ENCODE measurements around the gene E2F6. TPM values are rescaled to one million over a fixed set of nuclear protein-coding genes. Genes with fewer than 3 reads are reported as not detected.

Gene E2F6
- polyA plus RNA-seq, 1 experiment: 4.9 TPM

- no peak overlapping the region for H3K4me3 ChIP-seq (ENCODE audit: low read depth, low read length)
- no peak for DNase-seq (ENCODE audit: low read depth)
- ChIA-PET POLR2A (no interaction called here), CTCF (interaction anchor here (0.6 to 8.0 kb wide), 4 partner anchors 25 to 1297 kb away, joined by 3 to 109 read pairs (median 4); a partner anchor contains a TSS)
- no peaks in the 10 kb centered on the region for H3K27me3 ChIP-seq (ENCODE audit: control insufficient read depth, insufficient read depth, low read length)
- peaks cover 4% of the 10 kb centered on the region for H3K36me3 ChIP-seq (ENCODE audit: control insufficient read depth, insufficient read depth, low read length)
- no peak for TF ChIP-seq CTCF (IDR thresholded peaks at IDR 0.05; ENCODE audit: insufficient read depth, low read depth, low read length)
These were observed 21.2 kb downstream of the E2F6 start for GRCh38 chr2:11444737-11445136.

- Histone ChIP-seq H3K4me3 (ENCODE audit: low read depth, low read length) (no peak overlapping the region), H3K36me3 (ENCODE audit: control insufficient read depth, insufficient read depth, low read length) (peaks cover 1% of the 10 kb centered on the region; the same call in 1 of the 2 replicates), H3K27me3 (ENCODE audit: control insufficient read depth, insufficient read depth, low read length) (no peaks in the 10 kb centered on the region)
- POLR2A ChIA-PET: no interaction called here
- no peak for TF ChIP-seq CTCF (IDR thresholded peaks at IDR 0.05; ENCODE audit: insufficient read depth, low read depth, low read length)
- CTCF ChIA-PET: interaction anchor here (1.0 to 1.3 kb wide), 4 partner anchors 10 to 306 kb away, joined by 4 to 7 read pairs (median 4); a partner anchor contains a TSS
- DNase-seq (ENCODE audit: low read depth): no peak
These were observed 27.3 kb downstream of the E2F6 start for GRCh38 chr2:11438555-11439080.

- peaks cover 1% of the 10 kb centered on the region; the same call in 1 of the 2 replicates for H3K36me3 ChIP-seq (ENCODE audit: control insufficient read depth, insufficient read depth, low read length)
- no peak overlapping the region for H3K4me3 ChIP-seq (ENCODE audit: low read depth, low read length)
- POLR2A ChIA-PET: no interaction called here
- CTCF ChIA-PET: no interaction called here
- DNase-seq (ENCODE audit: low read depth): no peak
- H3K27me3 ChIP-seq (ENCODE audit: control insufficient read depth, insufficient read depth, low read length): no peaks in the 10 kb centered on the region
- TF ChIP-seq CTCF (IDR thresholded peaks at IDR 0.05; ENCODE audit: insufficient read depth, low read depth, low read length): no peak
These were observed 28.4 kb downstream of the E2F6 start for GRCh38 chr2:11437602-11438001.

GRCh38 chr2:11435036-11435435, 30.9 kb downstream of the E2F6 start:
- ChIA-PET POLR2A (no interaction called here), CTCF (interaction anchor here (2.2 kb wide), 1 partner anchor 302 kb away, joined by 10 read pairs; a partner anchor contains a TSS)
- no peaks in the 10 kb centered on the region for H3K27me3 ChIP-seq (ENCODE audit: control insufficient read depth, insufficient read depth, low read length)
- H3K4me3 ChIP-seq (ENCODE audit: low read depth, low read length): no peak overlapping the region
- no peaks in the 10 kb centered on the region for H3K36me3 ChIP-seq (ENCODE audit: control insufficient read depth, insufficient read depth, low read length)
- TF ChIP-seq CTCF (IDR thresholded peaks at IDR 0.05; ENCODE audit: insufficient read depth, low read depth, low read length): no peak
- DNase-seq (ENCODE audit: low read depth): no peak

GRCh38 chr2:11434443-11434842, 31.5 kb downstream of the E2F6 start:
- no peaks in the 10 kb centered on the region for H3K27me3 ChIP-seq (ENCODE audit: control insufficient read depth, insufficient read depth, low read length)
- no peaks in the 10 kb centered on the region for H3K36me3 ChIP-seq (ENCODE audit: control insufficient read depth, insufficient read depth, low read length)
- no peak overlapping the region for H3K4me3 ChIP-seq (ENCODE audit: low read depth, low read length)
- POLR2A ChIA-PET: no interaction called here
- DNase-seq (ENCODE audit: low read depth): no peak
- CTCF ChIA-PET: interaction anchor here (2.2 kb wide), 1 partner anchor 302 kb away, joined by 10 read pairs; a partner anchor contains a TSS
- TF ChIP-seq CTCF (IDR thresholded peaks at IDR 0.05; ENCODE audit: insufficient read depth, low read depth, low read length): no peak
